RWPE1 (cell line): Measurements from ENCODE around the gene CASKIN2.

ENCODE experiments used
- CTCF ChIA-PET: fragments of 350-600 bp; sonication (Branson Sonifier 250); formaldehyde crosslinking; extraction: SDS; loops from one replicate; lab custom pipeline; 2021; lab: Yijun Ruan, JAX
- POLR2A ChIA-PET: fragments of 400-600 bp; formaldehyde crosslinking; extraction: SDS; loops from one replicate; lab custom pipeline; 2020; ENCODE audit warnings: antibody characterized with exemption; ENCODE audit not compliant: low non-redundant PET; lab: Yijun Ruan, JAX
- DNase-seq: peaks from one replicate; pipeline ENCODE4 v3.0.0; 2012; ENCODE audit warnings: low spot score
- H3K27ac ChIP-seq: fragments of 450-650 bp; 2 replicates; pipeline ENCODE4 v1.5.1; 2017
- CTCF ChIP-seq: fragments of 450-650 bp; conservative IDR thresholded peaks from 2 replicates; pipeline ENCODE4 v1.5.1; 2017; ENCODE audit warnings: low read depth, mild to moderate bottlenecking

The CASKIN2 gene

GRCh38 chr17:75553295-75554110 is 38.2 kb upstream of the CASKIN2 start:
- DNase-seq: no peak
- CTCF ChIA-PET: interaction anchor here (1.1 kb wide), 1 partner anchor 12 kb away, joined by 3 read pairs; no protein-coding TSS in a partner anchor

GRCh38 chr17:75552425-75553294 is 37.3 kb upstream of the CASKIN2 start:
- TF ChIP-seq CTCF: no peak
- no peak for DNase-seq
- CTCF ChIA-PET: interaction anchor here (0.6 to 1.1 kb wide), 2 partner anchors 12 to 91 kb away, joined by 3 read pairs; no protein-coding TSS in a partner anchor
- no peak overlapping the region; the same call in 1 of the 2 replicates for H3K27ac ChIP-seq
- POLR2A ChIA-PET: no interaction called here

More at GRCh38 chr17:75553295-75554110, 38.2 kb upstream of the CASKIN2 start:
- no peak for TF ChIP-seq CTCF
- no peak overlapping the region; the same call in 1 of the 2 replicates for H3K27ac ChIP-seq
- POLR2A ChIA-PET: no interaction called here

GRCh38 chr17:75551266-75551665 is 35.9 kb upstream of the CASKIN2 start:
- ChIA-PET CTCF (no interaction called here), POLR2A (no interaction called here)
- TF ChIP-seq CTCF: no peak
- DNase-seq: no peak
- no peak overlapping the region for H3K27ac ChIP-seq

- no peak for DNase-seq
- TF ChIP-seq CTCF: no peak
- ChIA-PET POLR2A (interaction anchor here (0.7 kb wide), 1 partner anchor 22 kb away, joined by 3 read pairs; no protein-coding TSS in a partner anchor), CTCF (interaction anchor here (0.5 to 0.6 kb wide), 3 partner anchors 25 to 46 kb away, joined by 3 to 4 read pairs (median 3); no protein-coding TSS in a partner anchor)
- H3K27ac ChIP-seq: peak overlapping the region; percentile 64
These were observed 34.8 kb upstream of the CASKIN2 start for GRCh38 chr17:75550139-75550465.

- TF ChIP-seq CTCF: no peak
- peak; percentile 68 for DNase-seq
- peak overlapping the region; percentile 64 for H3K27ac ChIP-seq
- ChIA-PET CTCF (interaction anchor here (0.5 to 0.6 kb wide), 3 partner anchors 23 to 302 kb away, joined by 4 to 5 read pairs (median 4); no protein-coding TSS in a partner anchor), POLR2A (interaction anchor here (0.7 to 1.0 kb wide), 3 partner anchors 10 to 23 kb away, joined by 3 read pairs; no protein-coding TSS in a partner anchor)
These were observed 34.2 kb upstream of the CASKIN2 start for GRCh38 chr17:75549246-75550138.
